Measurements from ENCODE around the gene EDC4. TPM values are rescaled to one million over a fixed set of nuclear protein-coding genes. Genes with fewer than 3 reads are reported as not detected.
A peak's percentile ranks its signal among the peaks of the same experiment; 100 is the strongest.

Gene EDC4
- total and polyA plus RNA-seq, 8 donors = 22.0 to 141 (median 42.0) TPM

DNA sequence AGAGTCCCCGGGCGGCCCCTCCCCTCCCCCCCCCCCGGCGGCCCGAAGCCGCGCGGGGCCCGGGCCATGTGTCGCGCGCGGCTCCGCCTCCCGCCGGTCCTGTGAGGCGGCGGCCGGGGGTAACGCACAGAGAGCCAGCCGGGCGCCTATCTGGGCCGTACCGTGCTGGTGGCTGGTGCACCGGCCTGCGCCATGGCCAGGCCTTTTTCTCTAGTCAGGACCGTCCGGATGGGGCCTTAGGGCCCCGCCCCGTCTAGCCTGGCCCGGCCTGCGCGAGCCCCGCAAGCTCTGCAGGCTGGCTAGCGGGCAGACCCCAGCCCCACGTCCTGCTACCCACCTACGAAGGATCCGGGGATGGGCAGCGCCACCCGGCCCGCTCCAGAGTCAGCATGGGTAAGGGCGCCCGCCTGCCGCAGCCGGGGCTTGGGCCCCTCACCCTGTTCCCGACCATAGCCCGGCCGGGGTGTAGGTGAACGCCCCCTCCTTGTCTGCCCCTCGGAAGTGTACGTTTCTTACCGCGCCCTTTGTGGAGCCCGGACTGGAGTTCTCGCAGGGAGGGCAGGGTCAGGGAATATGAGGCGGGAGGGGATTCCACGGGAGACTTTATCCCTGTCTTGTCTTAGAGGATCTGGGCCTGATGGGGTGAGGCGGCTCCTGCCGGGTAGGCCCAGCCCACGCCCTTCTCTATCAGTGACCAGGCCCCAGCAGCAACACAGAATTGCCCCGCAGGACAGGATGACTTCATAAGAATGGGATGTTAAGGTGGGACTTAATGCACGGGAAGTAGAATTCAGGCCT lies 25.6 kb upstream of the EDC4 start, which contains the start of gene CENPT:
Gene CENPT (minus strand): TSS at position 630 of the 798 bp plus-strand sequence. CDS start 13,834 bp downstream, outside the sequence.
- TF ChIP-seq, protein P1, sequence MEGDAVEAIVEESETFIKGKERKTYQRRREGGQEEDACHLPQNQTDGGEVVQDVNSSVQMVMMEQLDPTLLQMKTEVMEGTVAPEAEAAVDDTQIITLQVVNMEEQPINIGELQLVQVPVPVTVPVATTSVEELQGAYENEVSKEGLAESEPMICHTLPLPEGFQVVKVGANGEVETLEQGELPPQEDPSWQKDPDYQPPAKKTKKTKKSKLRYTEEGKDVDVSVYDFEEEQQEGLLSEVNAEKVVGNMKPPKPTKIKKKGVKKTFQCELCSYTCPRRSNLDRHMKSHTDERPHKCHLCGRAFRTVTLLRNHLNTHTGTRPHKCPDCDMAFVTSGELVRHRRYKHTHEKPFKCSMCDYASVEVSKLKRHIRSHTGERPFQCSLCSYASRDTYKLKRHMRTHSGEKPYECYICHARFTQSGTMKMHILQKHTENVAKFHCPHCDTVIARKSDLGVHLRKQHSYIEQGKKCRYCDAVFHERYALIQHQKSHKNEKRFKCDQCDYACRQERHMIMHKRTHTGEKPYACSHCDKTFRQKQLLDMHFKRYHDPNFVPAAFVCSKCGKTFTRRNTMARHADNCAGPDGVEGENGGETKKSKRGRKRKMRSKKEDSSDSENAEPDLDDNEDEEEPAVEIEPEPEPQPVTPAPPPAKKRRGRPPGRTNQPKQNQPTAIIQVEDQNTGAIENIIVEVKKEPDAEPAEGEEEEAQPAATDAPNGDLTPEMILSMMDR (IDR thresholded peaks at IDR 0.05) = no peak
- TF ChIP-seq POLR2A (IDR thresholded peaks at IDR 0.05) = no peak
- TF ChIP-seq POLR2AphosphoS5 (IDR thresholded peaks at IDR 0.05) = no peak
- no peak for TF ChIP-seq EP300 (IDR thresholded peaks at IDR 0.05)
- peak; percentile 72 to 85 for DNase-seq
- peak within 1 kb of the TSS; percentile 86 to 100 (median 99) for H3K4me3 ChIP-seq
- 0 to 1% (median 0%) methylated on average over 3 to 62 of the region's 62 CpGs for WGBS, 5 donors
- no peaks in the 10 kb centered on the region for H3K27me3 ChIP-seq
- peak within 1 kb of the TSS; percentile 90 to 100 (median 97) for H3K27ac ChIP-seq
- peaks cover 0 to 8% (median 0%) of the 10 kb centered on the region in 4 donors for H3K36me3 ChIP-seq
- intact Hi-C loops (cut with DNase I; ENCODE audit: low total_unique reads) = no loop called here
- H3K4me1 ChIP-seq = peaks cover 41 to 68% (median 63%) of the 10 kb centered on the region in 4 donors
- H3K9me3 ChIP-seq = no peaks in the 10 kb centered on the region

DNA sequence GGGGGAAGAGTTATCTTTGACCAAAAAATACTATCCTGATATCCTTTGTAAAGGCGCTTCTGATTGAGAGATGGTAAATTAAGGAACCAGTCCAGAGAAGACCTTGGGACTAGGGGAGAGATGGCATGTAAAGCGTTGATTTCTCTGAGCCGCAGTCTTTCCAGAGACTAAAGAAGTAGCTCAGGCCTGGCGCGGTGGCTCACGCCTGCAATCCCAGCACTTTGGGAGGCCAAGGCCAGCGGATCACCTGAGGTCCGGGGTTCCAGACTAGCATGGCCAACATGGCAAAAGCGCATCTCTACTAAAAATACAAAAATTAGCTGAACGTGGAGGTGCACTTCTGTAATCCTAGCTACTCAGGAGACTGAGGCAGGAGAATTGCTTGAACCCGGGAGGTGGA lies 24.7 kb upstream of the EDC4 start:
- Histone ChIP-seq H3K36me3 (peaks cover 0 to 8% (median 0%) of the 10 kb centered on the region in 4 donors), H3K4me3 (peak overlapping the region; percentile 86 to 100 (median 99)), H3K27ac (peak overlapping the region in 3 of 5 donors; percentile 90 to 100 (median 98)), H3K4me1 (peaks cover 41 to 62% (median 55%) of the 10 kb centered on the region in 4 donors), H3K27me3 (no peaks in the 10 kb centered on the region), H3K9me3 (no peaks in the 10 kb centered on the region)
- TF ChIP-seq, protein P1 (IDR thresholded peaks at IDR 0.05) = no peak
- no peak for TF ChIP-seq EP300 (IDR thresholded peaks at IDR 0.05)
- 84 to 94% (median 90%) methylated on average over 11 of the region's 11 CpGs for WGBS, 5 donors
- intact Hi-C loops (cut with DNase I; ENCODE audit: low total_unique reads) = no loop called here
- no peak for DNase-seq

DNA sequence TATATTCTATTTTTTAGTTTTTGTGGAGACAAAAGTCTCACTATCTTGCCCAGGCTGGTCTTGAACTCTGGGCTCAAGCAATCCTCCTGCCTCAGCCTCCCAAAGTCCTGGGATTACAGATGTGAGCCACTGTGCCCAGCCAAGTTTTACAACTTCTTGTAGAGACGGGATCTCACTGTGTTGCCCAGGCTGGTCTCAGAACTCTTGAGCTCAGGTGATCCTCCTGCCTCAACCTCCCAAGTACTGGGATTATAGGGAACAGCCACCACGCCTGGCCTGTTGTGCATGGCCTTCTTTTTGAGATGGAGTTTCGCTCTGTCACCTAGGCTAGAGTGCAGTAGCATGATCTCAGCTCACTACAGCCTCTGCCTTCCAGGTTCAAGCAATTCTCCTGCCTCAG lies 19.2 kb upstream of the EDC4 start:
- intact Hi-C loops (cut with DNase I; ENCODE audit: low total_unique reads) = no loop called here
- WGBS, 5 donors = 97 to 100% (median 97%) methylated on average over 3 of the region's 3 CpGs
- H3K36me3 ChIP-seq = peaks cover 0 to 8% (median 3%) of the 10 kb centered on the region in 4 donors
- no peaks in the 10 kb centered on the region for H3K9me3 ChIP-seq
- DNase-seq = no peak
- no peaks in the 10 kb centered on the region for H3K27me3 ChIP-seq
- TF ChIP-seq POLR2AphosphoS5 (IDR thresholded peaks at IDR 0.05) (no peak), POLR2A (IDR thresholded peaks at IDR 0.05) (no peak), EP300 (IDR thresholded peaks at IDR 0.05) (no peak)
- TF ChIP-seq, protein P1 (IDR thresholded peaks at IDR 0.05) = no peak
- no peak overlapping the region for H3K4me3 ChIP-seq
- no peak overlapping the region for H3K27ac ChIP-seq
- peaks cover 20 to 60% (median 48%) of the 10 kb centered on the region in 4 donors for H3K4me1 ChIP-seq

DNA sequence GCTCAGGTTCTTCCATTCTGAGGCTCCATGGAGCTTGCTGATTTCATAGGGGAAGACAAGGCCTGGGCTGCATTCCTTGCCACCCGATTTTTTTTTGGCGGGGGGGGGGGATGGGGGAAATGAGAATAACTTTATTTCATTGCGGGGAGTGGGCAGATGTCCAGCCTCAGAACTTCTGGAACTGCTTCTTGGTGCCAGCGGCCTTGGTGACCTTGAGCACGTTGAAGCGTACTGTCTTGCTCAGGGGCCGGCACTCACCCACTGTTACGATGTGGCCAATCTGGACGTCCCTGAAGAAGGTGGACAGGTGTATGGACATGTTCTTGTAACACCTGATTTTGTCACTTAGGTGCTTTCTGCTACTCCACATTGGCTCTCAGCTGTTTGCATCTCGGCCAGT lies 17.1 kb upstream of the EDC4 start:
- Histone ChIP-seq H3K9me3 (no peaks in the 10 kb centered on the region), H3K36me3 (peaks cover 0 to 9% (median 6%) of the 10 kb centered on the region in 4 donors), H3K27me3 (no peaks in the 10 kb centered on the region), H3K27ac (no peak overlapping the region), H3K4me3 (no peak overlapping the region), H3K4me1 (peaks cover 23 to 58% (median 48%) of the 10 kb centered on the region in 4 donors)
- TF ChIP-seq POLR2A (IDR thresholded peaks at IDR 0.05) (no peak), POLR2AphosphoS5 (IDR thresholded peaks at IDR 0.05) (no peak), EP300 (IDR thresholded peaks at IDR 0.05) (no peak)
- TF ChIP-seq, protein P1 (IDR thresholded peaks at IDR 0.05) = no peak
- 77 to 84% (median 78%) methylated on average over 10 of the region's 10 CpGs for WGBS, 5 donors
- DNase-seq = no peak
- intact Hi-C loops (cut with DNase I; ENCODE audit: low total_unique reads) = no loop called here

Data from stomach (tissue), 9 donors.